ENCODE results near the gene AHDC1. TPM values are rescaled to one million over a fixed set of nuclear protein-coding genes. Genes with fewer than 3 reads are reported as not detected.

AHDC1 gene
- total and polyA plus RNA-seq, 2 of the 13 experiments (the other 11 are each of a cell fraction or from before 2014, with no cell fraction given), result 1.0 to 2.7 TPM

DNA sequence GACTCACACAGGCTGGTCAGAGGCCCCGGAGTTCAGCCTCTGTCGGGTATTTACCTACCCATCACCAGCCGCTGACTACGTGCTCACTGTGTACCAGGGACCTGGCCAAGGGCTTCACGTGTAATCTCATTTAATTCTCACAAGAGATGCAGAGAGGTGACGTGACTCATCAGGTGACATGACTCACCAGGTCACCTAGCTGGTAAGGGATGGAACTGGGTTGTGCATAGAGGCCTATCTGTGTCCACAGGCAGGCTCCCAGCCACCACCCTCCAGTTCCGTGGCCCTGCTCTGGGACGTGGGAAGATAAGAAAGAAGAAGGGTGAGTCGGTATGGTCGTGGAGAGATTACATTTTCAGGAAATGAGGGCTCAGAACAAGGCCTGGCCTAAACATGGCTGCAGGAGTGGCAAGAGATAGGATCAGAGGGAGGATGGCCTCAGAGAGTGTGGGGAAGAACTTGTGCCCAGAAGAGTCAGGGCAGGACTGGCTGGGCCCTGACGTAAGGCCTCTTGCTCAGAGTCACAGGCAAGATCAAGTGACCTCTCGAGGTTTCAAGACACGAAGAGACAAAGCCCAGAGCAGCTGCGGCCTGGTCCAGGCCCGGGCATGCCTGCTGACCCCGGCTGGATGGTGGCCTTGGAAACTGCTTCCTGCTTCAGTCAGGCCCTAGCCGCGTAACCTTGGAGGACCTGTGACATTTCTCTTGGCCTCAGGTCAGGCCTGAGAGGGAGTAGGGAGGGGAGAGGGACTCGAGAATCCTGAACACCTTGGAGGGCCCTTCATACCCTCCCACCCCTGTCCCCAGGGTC, 61.3 kb downstream of the AHDC1 start (continued):
- TF ChIP-seq, protein P1, sequence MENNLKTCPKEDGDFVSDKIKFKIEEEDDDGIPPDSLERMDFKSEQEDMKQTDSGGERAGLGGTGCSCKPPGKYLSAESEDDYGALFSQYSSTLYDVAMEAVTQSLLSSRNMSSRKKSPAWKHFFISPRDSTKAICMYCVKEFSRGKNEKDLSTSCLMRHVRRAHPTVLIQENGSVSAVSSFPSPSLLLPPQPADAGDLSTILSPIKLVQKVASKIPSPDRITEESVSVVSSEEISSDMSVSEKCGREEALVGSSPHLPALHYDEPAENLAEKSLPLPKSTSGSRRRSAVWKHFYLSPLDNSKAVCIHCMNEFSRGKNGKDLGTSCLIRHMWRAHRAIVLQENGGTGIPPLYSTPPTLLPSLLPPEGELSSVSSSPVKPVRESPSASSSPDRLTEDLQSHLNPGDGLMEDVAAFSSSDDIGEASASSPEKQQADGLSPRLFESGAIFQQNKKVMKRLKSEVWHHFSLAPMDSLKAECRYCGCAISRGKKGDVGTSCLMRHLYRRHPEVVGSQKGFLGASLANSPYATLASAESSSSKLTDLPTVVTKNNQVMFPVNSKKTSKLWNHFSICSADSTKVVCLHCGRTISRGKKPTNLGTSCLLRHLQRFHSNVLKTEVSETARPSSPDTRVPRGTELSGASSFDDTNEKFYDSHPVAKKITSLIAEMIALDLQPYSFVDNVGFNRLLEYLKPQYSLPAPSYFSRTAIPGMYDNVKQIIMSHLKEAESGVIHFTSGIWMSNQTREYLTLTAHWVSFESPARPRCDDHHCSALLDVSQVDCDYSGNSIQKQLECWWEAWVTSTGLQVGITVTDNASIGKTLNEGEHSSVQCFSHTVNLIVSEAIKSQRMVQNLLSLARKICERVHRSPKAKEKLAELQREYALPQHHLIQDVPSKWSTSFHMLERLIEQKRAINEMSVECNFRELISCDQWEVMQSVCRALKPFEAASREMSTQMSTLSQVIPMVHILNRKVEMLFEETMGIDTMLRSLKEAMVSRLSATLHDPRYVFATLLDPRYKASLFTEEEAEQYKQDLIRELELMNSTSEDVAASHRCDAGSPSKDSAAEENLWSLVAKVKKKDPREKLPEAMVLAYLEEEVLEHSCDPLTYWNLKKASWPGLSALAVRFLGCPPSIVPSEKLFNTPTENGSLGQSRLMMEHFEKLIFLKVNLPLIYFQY (CRISPR knock-in tag; IDR thresholded peaks at IDR 0.05; ENCODE audit: borderline replicate concordance), result peak; percentile 47; the same call in 1 of the 2 replicates
- TF ChIP-seq RAD51 (IDR thresholded peaks at IDR 0.05; ENCODE audit: borderline replicate concordance), result no peak
- TF ChIP-seq, protein P2, sequence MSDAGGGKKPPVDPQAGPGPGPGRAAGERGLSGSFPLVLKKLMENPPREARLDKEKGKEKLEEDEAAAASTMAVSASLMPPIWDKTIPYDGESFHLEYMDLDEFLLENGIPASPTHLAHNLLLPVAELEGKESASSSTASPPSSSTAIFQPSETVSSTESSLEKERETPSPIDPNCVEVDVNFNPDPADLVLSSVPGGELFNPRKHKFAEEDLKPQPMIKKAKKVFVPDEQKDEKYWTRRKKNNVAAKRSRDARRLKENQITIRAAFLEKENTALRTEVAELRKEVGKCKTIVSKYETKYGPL (CRISPR knock-in tag; IDR thresholded peaks at IDR 0.05), result no peak
- TF ChIP-seq PAWR (CRISPR knock-in tag; IDR thresholded peaks at IDR 0.05; ENCODE audit: borderline replicate concordance), result peak; percentile 62; the same call in 1 of the 2 replicates
- TF ChIP-seq HDAC2 (CRISPR knock-in tag; IDR thresholded peaks at IDR 0.05), result peak; percentile 83; the same call in 1 of the 2 replicates
- peak; percentile 94 for TF ChIP-seq CREB1 (IDR thresholded peaks at IDR 0.05)
- TF ChIP-seq CREB1 (CRISPR knock-in tag; IDR thresholded peaks at IDR 0.05), result peak; percentile 95
- no peak for TF ChIP-seq MTF1 (CRISPR knock-in tag; IDR thresholded peaks at IDR 0.05)
- no peak for TF ChIP-seq STAT5B (CRISPR knock-in tag; IDR thresholded peaks at IDR 0.05)
- TF ChIP-seq ETV6 (CRISPR knock-in tag; conservative IDR thresholded peaks at IDR 0.05), result no peak
- TF ChIP-seq SETDB1 (CRISPR knock-in tag; IDR thresholded peaks at IDR 0.05; ENCODE audit: borderline replicate concordance), result no peak
- TF ChIP-seq ETV5 (CRISPR knock-in tag; IDR thresholded peaks at IDR 0.05; ENCODE audit: borderline replicate concordance), result peak; percentile 12; the same call in 1 of the 2 replicates
- TF ChIP-seq, protein P3, sequence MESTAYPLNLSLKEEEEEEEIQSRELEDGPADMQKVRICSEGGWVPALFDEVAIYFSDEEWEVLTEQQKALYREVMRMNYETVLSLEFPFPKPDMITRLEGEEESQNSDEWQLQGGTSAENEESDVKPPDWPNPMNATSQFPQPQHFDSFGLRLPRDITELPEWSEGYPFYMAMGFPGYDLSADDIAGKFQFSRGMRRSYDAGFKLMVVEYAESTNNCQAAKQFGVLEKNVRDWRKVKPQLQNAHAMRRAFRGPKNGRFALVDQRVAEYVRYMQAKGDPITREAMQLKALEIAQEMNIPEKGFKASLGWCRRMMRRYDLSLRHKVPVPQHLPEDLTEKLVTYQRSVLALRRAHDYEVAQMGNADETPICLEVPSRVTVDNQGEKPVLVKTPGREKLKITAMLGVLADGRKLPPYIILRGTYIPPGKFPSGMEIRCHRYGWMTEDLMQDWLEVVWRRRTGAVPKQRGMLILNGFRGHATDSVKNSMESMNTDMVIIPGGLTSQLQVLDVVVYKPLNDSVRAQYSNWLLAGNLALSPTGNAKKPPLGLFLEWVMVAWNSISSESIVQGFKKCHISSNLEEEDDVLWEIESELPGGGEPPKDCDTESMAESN (CRISPR knock-in tag; conservative IDR thresholded peaks at IDR 0.05), result no peak
- TF ChIP-seq SIN3B (IDR thresholded peaks at IDR 0.05; ENCODE audit: low read length), result no peak
- TF ChIP-seq ZFX (CRISPR knock-in tag; IDR thresholded peaks at IDR 0.05; ENCODE audit: low read depth), result peak; percentile 95
- no peak for TF ChIP-seq TMF1 (CRISPR knock-in tag; IDR thresholded peaks at IDR 0.05; ENCODE audit: low read depth)
- no peak for TF ChIP-seq DR1 (CRISPR knock-in tag; IDR thresholded peaks at IDR 0.05)
- TF ChIP-seq ZNF264 (CRISPR knock-in tag; IDR thresholded peaks at IDR 0.05), result no peak
- TF ChIP-seq ZNF350 (CRISPR knock-in tag; IDR thresholded peaks at IDR 0.05; ENCODE audit: borderline replicate concordance, low read depth), result peak; percentile 57; the same call in 1 of the 2 replicates
- peak; percentile 56; the same call in 1 of the 2 replicates for TF ChIP-seq FOXC1 (CRISPR knock-in tag; IDR thresholded peaks at IDR 0.05; ENCODE audit: borderline replicate concordance)
- TF ChIP-seq KDM3A (CRISPR knock-in tag; IDR thresholded peaks at IDR 0.05; ENCODE audit: low read depth), result no peak
- no peak for TF ChIP-seq TBL1XR1 (IDR thresholded peaks at IDR 0.05; ENCODE audit: borderline replicate concordance, low read length, partially characterized antibody)
- TF ChIP-seq TEAD3 (CRISPR knock-in tag; optimal IDR thresholded peaks at IDR 0.05; ENCODE audit: borderline replicate concordance), result peak; percentile 55
- TF ChIP-seq LCORL (IDR thresholded peaks at IDR 0.05), result no peak
- TF ChIP-seq LCORL (CRISPR knock-in tag; IDR thresholded peaks at IDR 0.05), result 0 out of 2 replicates have a peak, but pooled peaks have one; percentile 36
- TF ChIP-seq CENPX (CRISPR knock-in tag; IDR thresholded peaks at IDR 0.05), result no peak

Data from HepG2 (cell line).